SK-N-MC (cell line): ENCODE measurements around the gene RGS6.

Experiments
- EZH2 ChIP-seq: fragments of 200-600 bp; sonication (generic); IDR thresholded peaks from one replicate; pipeline ENCODE4 v1.6.1; 2017; ENCODE audit warnings: antibody characterized with exemption
- FOXP2 ChIP-seq: optimal IDR thresholded peaks from 2 replicates; pipeline ENCODE3; 2011; ENCODE audit warnings: mild to moderate bottlenecking, moderate library complexity; ENCODE audit not compliant: insufficient read depth; ENCODE audit errors: extremely low read length, control extremely low read depth
- POLR2AphosphoS5 ChIP-seq: IDR thresholded peaks from 2 replicates; pipeline ENCODE4 v1.6.1; 2012; ENCODE audit warnings: mild to moderate bottlenecking, low read depth, low read length, borderline replicate concordance

DNA sequence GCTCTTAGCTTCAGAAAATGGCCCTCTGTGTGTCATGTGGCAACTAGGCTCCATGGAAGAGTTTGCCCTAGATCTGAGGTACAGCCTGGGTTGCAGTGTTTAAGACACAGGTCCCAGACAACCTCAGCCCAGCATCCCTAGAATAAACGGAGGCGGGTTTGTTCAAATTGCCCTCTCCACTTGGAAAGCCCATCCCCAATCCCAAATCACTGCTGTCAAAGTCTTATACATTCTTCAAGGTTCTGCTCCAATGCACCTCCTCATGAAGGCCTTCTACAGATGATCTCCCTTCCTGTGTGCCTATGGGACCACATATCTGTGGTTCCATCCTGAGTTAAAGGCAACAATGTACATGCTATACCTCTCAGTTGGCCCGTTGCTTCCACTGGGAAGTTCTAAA, 671.9 kb downstream of the RGS6 start:
- TF ChIP-seq POLR2AphosphoS5 (no peak), FOXP2 (no peak), EZH2 (no peak)
